Ovary (tissue), 9 donors: ENCODE results near the gene LELP1. TPM values are rescaled to one million over a fixed set of nuclear protein-coding genes. Genes with fewer than 3 reads are reported as not detected.

Experiments used
- DNase-seq, 5 donors: peaks; one replicate each; pipeline ENCODE4 v3.0.0-alpha.2; 2019 to 2020
- H3K27ac ChIP-seq, 2 donors: fragments of 200-600 bp; one replicate each; pipeline versions ENCODE4 v1.5.1 to v1.8.0; 2019 to 2022
- H3K27me3 ChIP-seq: fragments of 200-600 bp; one replicate; pipeline ENCODE4 v1.8.0; 2022
- H3K36me3 ChIP-seq: fragments of 200-600 bp; sonication (generic); one replicate; pipeline ENCODE4 v1.5.1; 2019
- H3K4me1 ChIP-seq: one replicate; pipeline ENCODE4 v1.8.1; 2013; ENCODE audit warnings: mild to moderate bottlenecking, moderate library complexity; ENCODE audit not compliant: insufficient read depth
- H3K4me3 ChIP-seq: fragments of 200-600 bp; sonication (generic); one replicate; pipeline ENCODE4 v1.5.1; 2017
- H3K9me3 ChIP-seq, 2 donors: fragments of 200-600 bp in 1 of 2; sonication (generic) in 1 of 2; one replicate each; pipeline versions ENCODE4 v1.5.1 to v1.8.1; 2013 to 2019; ENCODE audit warnings: mild to moderate bottlenecking in 1 of 2, moderate library complexity in 1 of 2
- EP300 ChIP-seq: sonication (generic); formaldehyde crosslinking; IDR thresholded peaks from one replicate; pipeline ENCODE4 v1.6.1; 2017; ENCODE audit warnings: antibody characterized with exemption
- POLR2A ChIP-seq: fragments of 450-650 bp; IDR thresholded peaks from one replicate; pipeline ENCODE4 v1.6.1; 2017; ENCODE audit warnings: antibody characterized with exemption, mild to moderate bottlenecking, moderate library complexity
- WGBS, 3 donors: extraction: QIAGEN DNeasy Blood & Tissue Kit in 1 of 3; methylation state at CpG; one replicate each; pipeline versions ENCODE4 v1.1.5 to v1.1.7; 2013 to 2017; 5-methylcytosine and 5-hydroxymethylcytosine counted together
- intact Hi-C, 4 donors: fragments of 100-400 bp; cut with DNase I; formaldehyde crosslinking; loops; one replicate each; pipeline versions ENCODE4 v1.11.0 to v1.15.1; 2022 to 2023
- polyA plus RNA-seq, 2 donors: library from polyadenylated mRNA; stranded (reverse); fragments of 200-250 nt in 1 of 2; fragments of 350-450 nt in 1 of 2; fragmentation: Illumina TruSeq in 1 of 2; extraction: RNeasy Lipid Tissue Mini Kit (QIAGEN cat#74804) in 1 of 2; gene quantifications; one replicate each; pipeline ENCODE4 v1.2.3, GENCODE V29; 2013 to 2014
- total RNA-seq, 7 donors: library from RNA; depleted of rRNA in 2 of 7; stranded (reverse); fragments of >200 nt in 2 of 7; fragmentation: NEBNext Ultra II Directional in 3 of 7; extraction: Animal tissue kit (Norgen Biotek cat#: 25700) in 3 of 7; gene quantifications; one replicate each; pipeline versions ENCODE4 v1.1.0 to v1.2.4, GENCODE V29; 2016 to 2023
- TF ChIP-seq, protein P1 (sequence below), 3 donors: fragments of 450-650 bp in 2 of 3; fragments of 200-600 bp in 1 of 3; IDR thresholded peaks; one replicate each; pipeline versions ENCODE4 v1.5.1 to v1.8.0; 2016 to 2022; ENCODE audit warnings: antibody characterized with exemption in 3 of 3, mild to moderate bottlenecking in 1 of 3
- donor health status: DM: no; HTN: no; CAD: no; lungs with moderate emphysema.
- donor health status: DM: no; HTN: no; CAD: no.
- donor health status: Bipolar disorder and iron deficiency.
- donor health status: DM: yes; HTN: yes; CAD: no.
- donor health status: DM: no; HTN: no; CAD: no.
- donor health status: DM: yes; HTN: yes; CAD: no.

LELP1 gene
- total and polyA plus RNA-seq, 9 donors, result not detected

- Histone ChIP-seq H3K4me3 (no peak overlapping the region), H3K27ac (no peak overlapping the region), H3K4me1 (no peaks in the 10 kb centered on the region), H3K27me3 (no peaks in the 10 kb centered on the region), H3K36me3 (no peaks in the 10 kb centered on the region), H3K9me3 (no peaks in the 10 kb centered on the region)
- WGBS, 3 donors, result 73 to 75% (median 74%) methylated on average over 4 of the region's 4 CpGs
- intact Hi-C loops, result no loop called here
- TF ChIP-seq EP300 (no peak), POLR2A (no peak)
- TF ChIP-seq, protein P1, sequence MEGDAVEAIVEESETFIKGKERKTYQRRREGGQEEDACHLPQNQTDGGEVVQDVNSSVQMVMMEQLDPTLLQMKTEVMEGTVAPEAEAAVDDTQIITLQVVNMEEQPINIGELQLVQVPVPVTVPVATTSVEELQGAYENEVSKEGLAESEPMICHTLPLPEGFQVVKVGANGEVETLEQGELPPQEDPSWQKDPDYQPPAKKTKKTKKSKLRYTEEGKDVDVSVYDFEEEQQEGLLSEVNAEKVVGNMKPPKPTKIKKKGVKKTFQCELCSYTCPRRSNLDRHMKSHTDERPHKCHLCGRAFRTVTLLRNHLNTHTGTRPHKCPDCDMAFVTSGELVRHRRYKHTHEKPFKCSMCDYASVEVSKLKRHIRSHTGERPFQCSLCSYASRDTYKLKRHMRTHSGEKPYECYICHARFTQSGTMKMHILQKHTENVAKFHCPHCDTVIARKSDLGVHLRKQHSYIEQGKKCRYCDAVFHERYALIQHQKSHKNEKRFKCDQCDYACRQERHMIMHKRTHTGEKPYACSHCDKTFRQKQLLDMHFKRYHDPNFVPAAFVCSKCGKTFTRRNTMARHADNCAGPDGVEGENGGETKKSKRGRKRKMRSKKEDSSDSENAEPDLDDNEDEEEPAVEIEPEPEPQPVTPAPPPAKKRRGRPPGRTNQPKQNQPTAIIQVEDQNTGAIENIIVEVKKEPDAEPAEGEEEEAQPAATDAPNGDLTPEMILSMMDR (IDR thresholded peaks at IDR 0.05), result no peak
- DNase-seq, result no peak
Observed at GRCh38 chr1:153245466-153245865, 42.2 kb downstream of the LELP1 start.

DNA sequence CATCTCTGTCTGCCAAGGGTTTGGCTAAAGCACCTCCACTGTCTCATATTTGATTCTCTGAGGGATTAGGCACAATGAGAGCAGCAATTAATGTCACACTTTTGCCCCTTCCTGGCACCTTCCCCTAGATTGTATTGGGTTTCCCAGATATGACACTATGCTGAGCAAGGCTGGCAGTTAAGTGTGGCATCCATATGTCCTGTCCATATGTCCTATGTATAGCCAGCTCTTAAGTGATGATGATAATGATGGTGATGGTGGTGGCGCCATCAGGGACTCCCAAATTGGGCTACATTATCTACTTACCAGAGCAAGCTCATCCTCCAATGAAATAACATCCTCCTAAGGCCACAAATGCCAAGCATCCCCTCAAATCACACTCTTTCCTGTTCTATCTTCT lies 42.8 kb downstream of the LELP1 start:
- no peak for DNase-seq
- intact Hi-C loops, result no loop called here
- Histone ChIP-seq H3K27ac (no peak overlapping the region), H3K4me1 (no peaks in the 10 kb centered on the region), H3K36me3 (no peaks in the 10 kb centered on the region), H3K9me3 (no peaks in the 10 kb centered on the region), H3K27me3 (no peaks in the 10 kb centered on the region), H3K4me3 (no peak overlapping the region)
- no peak for TF ChIP-seq EP300
- TF ChIP-seq, protein P1 (IDR thresholded peaks at IDR 0.05), result no peak
- TF ChIP-seq POLR2A, result no peak
- WGBS, 3 donors, result 93 to 100% (median 100%) methylated on average over 1 of the region's 1 CpG

- H3K4me3 ChIP-seq, result no peak overlapping the region
- DNase-seq, result no peak
Observed at GRCh38 chr1:153246825-153247224, 43.6 kb downstream of the LELP1 start.

GRCh38 chr1:153248176-153248879 lies 45.1 kb downstream of the LELP1 start:
- no peaks in the 10 kb centered on the region for H3K27me3 ChIP-seq
- TF ChIP-seq, protein P1 (IDR thresholded peaks at IDR 0.05), result no peak
- no peak for TF ChIP-seq POLR2A
- TF ChIP-seq EP300, result no peak
- no peaks in the 10 kb centered on the region for H3K36me3 ChIP-seq
- H3K4me1 ChIP-seq, result no peaks in the 10 kb centered on the region
- H3K27ac ChIP-seq, result no peak overlapping the region
- no peak for DNase-seq
- 57 to 62% (median 57%) methylated on average over 5 of the region's 5 CpGs for WGBS, 3 donors
- no peak overlapping the region for H3K4me3 ChIP-seq
- H3K9me3 ChIP-seq, result no peaks in the 10 kb centered on the region
- intact Hi-C loops, result no loop called here

More at GRCh38 chr1:153246825-153247224, 43.6 kb downstream of the LELP1 start:
- no peaks in the 10 kb centered on the region for H3K36me3 ChIP-seq
- intact Hi-C loops, result no loop called here
- H3K27me3 ChIP-seq, result no peaks in the 10 kb centered on the region
- no peaks in the 10 kb centered on the region for H3K9me3 ChIP-seq
- H3K27ac ChIP-seq, result no peak overlapping the region
- no peaks in the 10 kb centered on the region for H3K4me1 ChIP-seq
- 70 to 85% (median 82%) methylated on average over 2 of the region's 2 CpGs for WGBS, 3 donors
- TF ChIP-seq, protein P1 (IDR thresholded peaks at IDR 0.05), result no peak
- TF ChIP-seq POLR2A, result no peak
- TF ChIP-seq EP300, result no peak
